ENCODE measurements around the gene PKIG.

DNA sequence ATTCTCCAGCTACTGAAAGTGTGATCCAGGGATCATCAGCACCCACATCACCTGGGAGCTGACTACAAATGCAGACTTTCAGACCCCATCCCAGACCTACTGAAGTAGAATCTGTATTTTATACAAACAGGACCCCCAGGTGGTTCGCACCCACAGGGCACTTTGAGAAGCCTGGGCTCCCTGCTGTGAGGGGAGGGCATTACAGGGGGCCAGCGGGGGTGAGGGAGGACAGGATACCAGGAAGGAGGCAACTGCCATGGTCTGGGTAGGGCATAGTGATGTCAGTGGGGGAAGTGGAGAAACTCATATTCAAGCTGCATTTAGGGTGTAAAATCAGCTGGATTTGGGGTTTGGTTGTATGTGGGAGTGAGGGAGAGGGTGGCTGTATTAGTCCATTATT lies 71.2 kb downstream of the PKIG start:
- TF ChIP-seq, protein P1, sequence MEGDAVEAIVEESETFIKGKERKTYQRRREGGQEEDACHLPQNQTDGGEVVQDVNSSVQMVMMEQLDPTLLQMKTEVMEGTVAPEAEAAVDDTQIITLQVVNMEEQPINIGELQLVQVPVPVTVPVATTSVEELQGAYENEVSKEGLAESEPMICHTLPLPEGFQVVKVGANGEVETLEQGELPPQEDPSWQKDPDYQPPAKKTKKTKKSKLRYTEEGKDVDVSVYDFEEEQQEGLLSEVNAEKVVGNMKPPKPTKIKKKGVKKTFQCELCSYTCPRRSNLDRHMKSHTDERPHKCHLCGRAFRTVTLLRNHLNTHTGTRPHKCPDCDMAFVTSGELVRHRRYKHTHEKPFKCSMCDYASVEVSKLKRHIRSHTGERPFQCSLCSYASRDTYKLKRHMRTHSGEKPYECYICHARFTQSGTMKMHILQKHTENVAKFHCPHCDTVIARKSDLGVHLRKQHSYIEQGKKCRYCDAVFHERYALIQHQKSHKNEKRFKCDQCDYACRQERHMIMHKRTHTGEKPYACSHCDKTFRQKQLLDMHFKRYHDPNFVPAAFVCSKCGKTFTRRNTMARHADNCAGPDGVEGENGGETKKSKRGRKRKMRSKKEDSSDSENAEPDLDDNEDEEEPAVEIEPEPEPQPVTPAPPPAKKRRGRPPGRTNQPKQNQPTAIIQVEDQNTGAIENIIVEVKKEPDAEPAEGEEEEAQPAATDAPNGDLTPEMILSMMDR (conservative IDR thresholded peaks at IDR 0.05), result no peak
- TF ChIP-seq ZFX (IDR thresholded peaks at IDR 0.05), result no peak

Measured in C4-2B (cell line).